HG03342 (cell line): ENCODE data around the gene CXXC5.

Experiments
- ATAC-seq: cut with Tn5 transposase; IDR thresholded peaks from one replicate; pipeline ENCODE4 v1.9.1; 2021; ENCODE audit warnings: mild to moderate bottlenecking, moderate library complexity; ENCODE audit not compliant: unreplicated experiment

CXXC5 gene

DNA sequence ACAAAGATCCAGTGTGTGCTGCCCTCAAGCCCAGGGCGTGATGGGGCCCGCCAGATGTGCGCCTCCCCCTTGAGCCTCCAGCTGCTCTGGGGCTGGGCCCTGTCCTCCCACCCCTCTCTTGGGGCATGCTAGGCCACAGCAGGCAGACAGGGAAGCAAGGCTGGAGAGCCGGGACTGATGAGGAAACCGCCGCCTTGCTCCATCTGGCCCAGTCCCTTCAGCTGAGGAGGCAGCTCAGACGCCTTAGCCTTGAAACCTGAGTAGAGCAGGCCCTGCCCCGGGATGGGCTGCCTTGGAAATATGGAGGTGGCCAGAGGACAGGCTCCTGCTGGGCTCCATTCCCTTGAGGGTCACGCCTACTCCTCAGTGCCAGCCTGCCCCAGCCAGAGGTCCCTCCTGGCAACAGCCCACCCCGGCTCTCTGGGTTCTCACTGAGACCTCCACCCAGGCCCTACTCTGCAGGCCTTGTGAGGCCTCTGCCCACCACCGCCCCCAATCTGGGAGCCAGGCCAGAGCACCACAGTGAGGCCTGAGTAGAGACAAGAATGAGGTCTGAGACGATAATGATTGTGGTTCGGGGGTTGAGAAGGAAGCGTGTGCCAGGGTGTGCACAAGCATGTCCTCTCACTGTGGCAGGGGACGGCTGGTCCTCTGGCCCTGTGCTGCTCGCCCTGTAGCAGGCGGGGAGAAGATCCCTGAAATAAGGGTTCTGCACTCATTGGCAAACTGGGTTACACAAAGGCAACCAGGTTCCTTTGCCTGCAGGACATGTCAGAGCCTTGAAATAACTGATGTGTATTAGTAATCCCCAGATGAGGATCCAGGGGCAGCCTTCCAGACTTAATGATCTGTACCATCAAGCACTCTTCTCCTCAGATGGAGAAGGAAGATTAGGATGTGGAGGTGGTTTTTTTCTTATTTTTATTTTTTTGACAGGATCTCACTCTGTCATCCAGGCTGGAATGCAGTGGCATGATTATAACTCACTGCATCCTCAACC, 30.9 kb downstream of the CXXC5 start:
- no peak for ATAC-seq

DNA sequence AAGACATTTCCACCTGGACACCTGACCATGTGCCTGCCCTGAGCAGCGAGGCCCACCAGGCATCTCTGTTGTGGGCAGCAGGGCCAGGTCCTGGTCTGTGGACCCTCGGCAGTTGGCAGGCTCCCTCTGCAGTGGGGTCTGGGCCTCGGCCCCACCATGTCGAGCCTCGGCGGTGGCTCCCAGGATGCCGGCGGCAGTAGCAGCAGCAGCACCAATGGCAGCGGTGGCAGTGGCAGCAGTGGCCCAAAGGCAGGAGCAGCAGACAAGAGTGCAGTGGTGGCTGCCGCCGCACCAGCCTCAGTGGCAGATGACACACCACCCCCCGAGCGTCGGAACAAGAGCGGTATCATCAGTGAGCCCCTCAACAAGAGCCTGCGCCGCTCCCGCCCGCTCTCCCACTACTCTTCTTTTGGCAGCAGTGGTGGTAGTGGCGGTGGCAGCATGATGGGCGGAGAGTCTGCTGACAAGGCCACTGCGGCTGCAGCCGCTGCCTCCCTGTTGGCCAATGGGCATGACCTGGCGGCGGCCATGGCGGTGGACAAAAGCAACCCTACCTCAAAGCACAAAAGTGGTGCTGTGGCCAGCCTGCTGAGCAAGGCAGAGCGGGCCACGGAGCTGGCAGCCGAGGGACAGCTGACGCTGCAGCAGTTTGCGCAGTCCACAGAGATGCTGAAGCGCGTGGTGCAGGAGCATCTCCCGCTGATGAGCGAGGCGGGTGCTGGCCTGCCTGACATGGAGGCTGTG, 32.4 kb downstream of the CXXC5 start:
- no peak for ATAC-seq

DNA sequence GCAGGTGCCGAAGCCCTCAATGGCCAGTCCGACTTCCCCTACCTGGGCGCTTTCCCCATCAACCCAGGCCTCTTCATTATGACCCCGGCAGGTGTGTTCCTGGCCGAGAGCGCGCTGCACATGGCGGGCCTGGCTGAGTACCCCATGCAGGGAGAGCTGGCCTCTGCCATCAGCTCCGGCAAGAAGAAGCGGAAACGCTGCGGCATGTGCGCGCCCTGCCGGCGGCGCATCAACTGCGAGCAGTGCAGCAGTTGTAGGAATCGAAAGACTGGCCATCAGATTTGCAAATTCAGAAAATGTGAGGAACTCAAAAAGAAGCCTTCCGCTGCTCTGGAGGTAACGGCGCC, 32.9 kb downstream of the CXXC5 start:
- no peak for ATAC-seq

DNA sequence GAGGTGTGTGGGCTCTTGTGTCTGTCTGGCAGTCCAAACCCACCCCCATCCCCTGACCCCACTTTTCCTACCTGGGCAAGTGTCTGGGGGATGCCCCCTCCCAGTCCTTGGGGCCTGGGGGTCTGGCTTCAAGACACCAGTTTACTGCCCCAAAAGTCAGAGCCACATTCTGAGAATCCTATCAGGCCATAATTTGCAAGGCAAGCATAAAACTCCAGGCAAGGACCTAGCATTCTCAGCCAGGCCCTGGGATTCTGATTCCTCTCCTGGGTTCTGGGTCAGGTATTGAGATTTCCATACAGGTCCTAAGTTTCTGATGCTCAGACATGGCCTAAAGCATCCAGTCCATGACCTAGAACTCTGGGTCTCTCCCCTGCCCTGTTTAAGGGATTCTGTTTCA, 33.3 kb downstream of the CXXC5 start:
- ATAC-seq, result no peak

DNA sequence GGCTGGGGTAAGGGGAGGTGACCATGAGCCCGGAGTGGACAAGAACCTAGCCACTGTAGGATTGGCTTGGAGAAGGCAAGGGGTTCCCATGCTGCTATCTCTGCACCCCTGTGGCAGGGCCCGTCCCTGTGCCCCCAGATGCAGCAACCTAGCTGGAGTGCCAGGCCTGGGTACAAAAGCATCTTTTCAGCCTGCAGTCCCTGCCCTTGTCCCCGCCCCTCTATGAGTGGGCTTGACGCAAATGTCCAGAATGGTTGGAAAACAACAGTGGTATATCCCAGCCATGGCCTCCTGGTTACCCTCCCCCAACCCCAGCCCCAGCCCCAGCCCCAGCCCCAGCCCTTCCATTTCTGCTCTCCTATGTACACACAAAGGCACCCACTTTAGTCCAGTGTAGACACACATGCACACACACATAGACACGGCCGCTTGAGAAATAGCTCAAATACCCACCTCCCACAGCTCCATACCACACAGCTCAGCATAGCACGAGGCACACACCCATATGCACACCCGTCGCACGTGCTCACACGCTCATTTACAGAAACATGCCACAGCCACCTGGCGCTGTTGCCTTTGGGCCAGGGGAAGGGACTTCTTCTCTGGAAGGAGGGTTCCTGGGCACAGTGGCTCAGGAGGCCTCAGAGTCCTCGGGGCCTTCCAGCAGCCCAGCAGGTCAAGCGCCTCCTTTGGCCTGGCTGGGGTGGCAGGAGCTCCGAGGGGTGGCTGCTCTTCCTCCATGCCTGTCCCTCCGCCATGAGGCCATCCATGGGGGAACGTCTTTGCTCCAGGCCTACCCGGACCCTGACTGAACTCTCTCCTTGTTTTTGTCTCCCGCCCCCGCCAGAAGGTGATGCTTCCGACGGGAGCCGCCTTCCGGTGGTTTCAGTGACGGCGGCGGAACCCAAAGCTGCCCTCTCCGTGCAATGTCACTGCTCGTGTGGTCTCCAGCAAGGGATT, 34.1 kb downstream of the CXXC5 start:
- no peak for ATAC-seq

DNA sequence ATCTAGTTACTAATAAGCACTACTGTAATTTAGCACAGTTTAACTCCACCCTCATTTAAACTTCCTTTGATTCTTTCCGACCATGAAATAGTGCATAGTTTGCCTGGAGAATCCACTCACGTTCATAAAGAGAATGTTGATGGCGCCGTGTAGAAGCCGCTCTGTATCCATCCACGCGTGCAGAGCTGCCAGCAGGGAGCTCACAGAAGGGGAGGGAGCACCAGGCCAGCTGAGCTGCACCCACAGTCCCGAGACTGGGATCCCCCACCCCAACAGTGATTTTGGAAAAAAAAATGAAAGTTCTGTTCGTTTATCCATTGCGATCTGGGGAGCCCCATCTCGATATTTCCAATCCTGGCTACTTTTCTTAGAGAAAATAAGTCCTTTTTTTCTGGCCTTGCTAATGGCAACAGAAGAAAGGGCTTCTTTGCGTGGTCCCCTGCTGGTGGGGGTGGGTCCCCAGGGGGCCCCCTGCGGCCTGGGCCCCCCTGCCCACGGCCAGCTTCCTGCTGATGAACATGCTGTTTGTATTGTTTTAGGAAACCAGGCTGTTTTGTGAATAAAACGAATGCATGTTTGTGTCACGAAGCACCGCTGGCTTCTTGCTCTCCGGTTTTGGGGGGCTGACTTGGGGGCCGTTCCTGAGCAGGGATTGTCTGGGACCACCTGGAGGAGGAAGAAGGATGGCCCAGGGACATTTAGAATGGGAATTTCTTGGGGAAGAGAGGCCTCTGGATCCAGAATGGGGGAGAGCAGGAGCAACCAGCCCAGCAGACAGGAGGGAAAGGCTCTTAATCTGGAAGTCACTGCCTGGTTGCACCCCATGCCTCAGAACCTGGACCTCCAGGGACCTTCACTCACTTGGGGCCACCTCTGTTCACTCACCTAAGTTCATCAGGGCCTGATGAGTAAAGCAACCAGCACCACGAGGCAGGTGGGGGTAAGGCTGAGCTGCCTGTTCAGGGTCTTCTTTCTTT, 35.4 kb downstream of the CXXC5 start:
- ATAC-seq, result no peak

DNA sequence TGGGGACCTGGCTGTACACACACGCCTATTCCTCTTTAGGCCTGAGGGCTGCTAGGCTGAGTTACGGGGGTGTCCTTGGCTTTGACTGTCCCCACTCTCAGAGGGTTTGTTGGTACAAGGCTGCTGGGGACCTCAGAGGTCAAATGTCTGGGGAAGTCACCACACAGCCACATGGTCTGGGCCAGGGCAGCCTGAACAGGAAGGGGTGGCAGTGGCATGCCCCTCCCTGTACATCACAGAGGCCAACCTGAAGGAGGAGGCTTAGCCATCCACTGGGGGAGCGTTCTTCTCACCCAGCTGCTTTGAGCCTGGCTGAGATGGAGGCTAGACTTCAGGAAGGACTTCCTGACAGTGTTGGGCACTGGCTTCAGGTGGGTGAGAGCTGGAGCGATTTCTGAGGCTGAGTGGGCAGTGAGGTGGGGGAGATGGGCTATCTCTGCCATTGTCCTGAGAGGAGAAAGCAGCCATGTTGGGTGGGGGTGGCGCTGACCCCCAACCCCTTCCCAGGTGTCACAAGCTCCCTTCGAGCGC, 36.3 kb downstream of the CXXC5 start:
- ATAC-seq, result no peak

DNA sequence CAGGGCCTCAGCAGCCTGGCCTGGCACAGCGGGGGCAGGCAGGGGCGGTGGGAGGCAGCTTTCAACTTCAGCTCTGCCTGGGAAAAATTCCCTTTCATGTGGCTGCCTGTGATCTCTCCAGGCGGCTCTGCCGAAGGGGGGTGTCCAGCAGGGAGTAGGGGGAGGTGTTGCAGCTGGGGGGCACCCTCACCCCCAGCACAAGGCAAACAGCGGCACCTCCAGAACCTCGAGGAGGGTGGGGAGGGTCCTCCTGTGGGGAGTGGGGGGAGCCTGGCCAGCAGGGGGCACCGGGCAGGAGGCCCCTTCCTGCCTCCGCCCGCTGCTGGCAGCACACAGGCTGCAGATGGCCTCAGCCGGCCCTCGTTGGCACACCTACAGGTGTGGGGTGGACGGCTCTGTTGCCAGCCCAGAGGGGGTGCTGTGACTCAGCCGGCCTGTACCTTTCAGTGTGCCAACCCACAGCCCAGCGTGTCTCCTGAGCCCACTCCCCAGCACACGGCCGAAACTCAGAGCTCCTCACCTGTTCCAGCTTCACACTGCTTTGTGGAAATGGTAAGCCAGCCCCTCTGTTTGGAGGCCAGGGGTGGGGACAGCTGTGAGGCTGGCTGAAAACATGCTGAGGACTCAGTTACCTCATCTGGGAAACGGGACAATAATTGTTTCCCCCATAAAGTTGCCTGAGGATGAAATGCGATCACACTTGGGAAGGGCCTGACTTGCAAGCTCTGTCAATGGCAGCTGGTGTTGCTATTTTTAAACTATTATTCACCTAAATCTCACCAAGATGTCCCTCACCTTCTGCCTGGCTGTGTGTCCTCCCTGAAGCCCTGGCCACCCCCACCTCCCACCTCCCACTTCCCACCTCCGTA, 37.0 kb downstream of the CXXC5 start:
- ATAC-seq, result no peak

DNA sequence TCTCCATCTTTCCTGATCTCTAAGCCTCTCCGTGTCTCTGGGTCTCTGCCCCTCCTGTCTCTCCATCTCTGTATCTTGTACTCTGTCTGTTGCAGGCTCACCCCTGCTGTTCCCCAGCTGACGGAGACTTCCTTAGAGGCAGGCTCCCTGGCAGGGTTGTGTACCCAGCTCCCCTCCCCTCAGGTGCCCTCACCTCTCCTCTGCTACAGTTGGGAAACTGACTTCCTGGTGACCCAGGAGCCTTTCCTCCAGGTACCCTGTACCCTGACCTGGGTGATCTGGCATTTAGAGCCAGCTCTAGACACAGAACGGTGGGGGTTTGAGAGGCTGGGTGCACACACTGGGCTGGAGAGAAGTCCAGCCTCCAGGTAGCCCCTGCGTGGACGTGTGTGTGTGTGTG, 37.7 kb downstream of the CXXC5 start:
- ATAC-seq, result no peak

DNA sequence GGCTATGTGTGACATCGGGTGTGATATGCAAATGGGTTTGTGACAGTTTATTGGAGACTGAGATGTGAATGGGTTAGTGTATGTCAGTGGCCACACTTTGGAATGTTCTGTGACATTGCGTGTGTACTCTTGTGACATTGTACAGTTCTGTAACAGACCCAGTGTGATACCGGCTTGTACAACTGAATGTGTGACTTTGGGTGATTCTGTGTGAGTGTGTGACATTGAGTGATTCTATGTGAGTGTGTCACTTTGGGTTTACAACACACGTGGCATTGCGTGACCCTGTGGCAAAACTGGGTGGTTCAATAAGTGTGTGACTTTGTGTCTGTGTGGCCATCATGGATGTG, 38.2 kb downstream of the CXXC5 start:
- ATAC-seq, result no peak

DNA sequence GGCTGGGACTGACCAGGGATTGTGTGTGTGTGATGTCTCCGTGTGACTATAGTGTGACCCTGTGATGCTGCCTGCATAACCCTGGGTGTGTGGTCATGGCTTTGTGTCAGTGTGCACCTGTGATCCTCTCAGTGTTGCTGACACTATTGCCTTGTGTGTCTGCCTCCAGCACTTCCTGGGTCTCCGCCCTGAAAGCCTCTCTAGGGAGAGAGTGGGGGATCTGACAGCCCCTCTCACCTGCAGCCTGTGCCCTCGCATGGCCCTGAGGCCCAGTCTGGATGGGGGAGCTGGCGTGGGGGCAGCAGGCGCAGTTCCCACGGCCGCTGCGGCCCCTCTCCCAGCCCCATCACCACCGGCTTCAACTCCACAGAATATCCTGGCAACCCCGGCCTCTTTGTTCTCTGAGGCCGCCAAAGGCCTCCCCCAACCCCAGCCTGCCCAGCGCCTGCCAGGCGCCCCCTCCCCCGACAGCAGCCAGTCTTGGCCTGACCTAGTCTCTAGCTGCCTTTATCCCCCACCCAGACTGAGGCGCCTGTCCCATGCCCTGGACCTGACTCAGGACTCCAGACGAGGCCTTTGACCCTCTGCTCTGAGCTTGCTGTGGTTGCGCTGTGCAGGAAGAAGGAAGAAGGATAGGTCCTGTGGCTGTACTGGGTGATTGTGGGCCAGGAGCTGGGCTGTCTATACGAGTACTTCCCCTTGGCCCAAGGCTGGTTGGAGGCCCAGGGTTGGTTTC, 38.7 kb downstream of the CXXC5 start:
- ATAC-seq, result no peak

DNA sequence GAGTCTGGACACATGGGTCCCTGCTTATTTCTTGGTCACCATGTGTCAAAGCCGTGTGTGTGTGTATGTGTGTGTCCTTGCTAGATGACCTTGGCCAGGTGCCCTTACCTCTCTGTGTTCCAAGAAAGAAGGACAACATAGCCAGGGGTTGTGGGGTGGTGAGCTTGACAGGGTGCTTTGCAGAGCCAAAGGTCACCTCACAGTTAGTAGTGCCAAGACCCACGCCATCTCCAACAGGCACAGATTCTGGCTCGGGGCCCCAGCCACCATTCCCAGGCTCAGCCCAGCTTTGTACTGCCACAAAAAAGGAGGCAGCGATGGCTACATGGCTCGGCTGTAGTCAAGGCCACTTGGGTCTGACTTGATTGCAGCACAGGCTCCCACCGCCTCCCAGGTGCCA, 39.5 kb downstream of the CXXC5 start:
- no peak for ATAC-seq

DNA sequence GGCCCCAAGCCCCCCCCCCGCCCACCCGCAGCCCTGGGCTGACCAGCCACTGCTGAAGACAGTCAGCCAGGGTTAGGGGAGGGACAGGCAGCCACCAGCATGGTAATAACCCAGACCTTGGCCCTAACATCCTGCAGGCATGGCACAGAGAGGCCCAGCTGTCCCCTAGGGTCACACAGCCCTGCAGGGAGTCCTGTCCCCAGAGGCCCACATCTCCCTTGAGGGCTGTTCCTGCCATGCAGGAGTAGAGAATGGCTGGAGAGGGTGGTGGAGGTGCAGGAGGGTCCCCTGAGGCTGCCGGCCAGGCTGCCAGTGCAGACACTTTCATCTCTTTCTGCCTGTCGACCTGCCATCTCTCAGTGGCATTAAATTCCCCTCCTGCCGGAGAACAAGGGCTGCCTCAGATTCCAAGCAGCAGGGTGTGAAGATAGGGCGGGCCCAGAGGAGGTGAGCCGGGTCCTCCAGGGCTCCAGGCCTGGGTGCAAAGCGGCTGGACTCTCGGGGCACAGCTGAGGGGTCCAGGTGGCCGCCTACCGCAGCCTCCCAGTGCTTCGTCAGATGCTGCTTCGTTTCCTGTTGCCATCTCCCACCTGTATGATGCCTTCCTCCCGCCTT, 40.0 kb downstream of the CXXC5 start:
- no peak for ATAC-seq

DNA sequence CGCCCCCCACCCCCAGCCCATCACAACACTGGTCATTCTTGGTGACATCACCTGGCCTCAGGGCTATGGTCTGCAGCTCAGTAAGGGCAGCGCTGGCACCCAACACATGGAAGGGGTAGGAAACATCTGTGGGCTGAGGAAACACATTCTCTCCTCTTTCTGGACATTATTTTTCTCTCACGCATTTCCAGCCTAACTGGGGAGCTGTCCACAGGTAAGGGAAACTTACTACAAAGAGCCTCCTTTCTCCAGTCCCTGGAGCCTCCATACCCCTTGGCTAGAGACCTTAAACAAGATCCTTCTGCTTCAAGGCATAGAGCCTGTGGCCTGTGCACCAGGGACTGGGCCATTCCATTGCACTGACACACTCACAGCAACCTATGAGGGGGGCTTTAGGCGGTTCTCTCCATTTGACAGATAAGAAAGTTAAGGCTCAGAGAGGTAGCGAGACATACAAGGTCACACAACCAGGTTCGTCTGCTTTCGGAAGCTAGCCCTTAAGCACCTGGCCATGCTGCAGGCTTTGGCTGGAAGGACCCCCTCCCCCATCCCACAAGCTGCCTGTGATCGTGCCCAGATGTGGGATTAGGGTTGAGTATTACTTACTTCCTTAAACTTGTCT, 40.7 kb downstream of the CXXC5 start:
- ATAC-seq, result no peak

DNA sequence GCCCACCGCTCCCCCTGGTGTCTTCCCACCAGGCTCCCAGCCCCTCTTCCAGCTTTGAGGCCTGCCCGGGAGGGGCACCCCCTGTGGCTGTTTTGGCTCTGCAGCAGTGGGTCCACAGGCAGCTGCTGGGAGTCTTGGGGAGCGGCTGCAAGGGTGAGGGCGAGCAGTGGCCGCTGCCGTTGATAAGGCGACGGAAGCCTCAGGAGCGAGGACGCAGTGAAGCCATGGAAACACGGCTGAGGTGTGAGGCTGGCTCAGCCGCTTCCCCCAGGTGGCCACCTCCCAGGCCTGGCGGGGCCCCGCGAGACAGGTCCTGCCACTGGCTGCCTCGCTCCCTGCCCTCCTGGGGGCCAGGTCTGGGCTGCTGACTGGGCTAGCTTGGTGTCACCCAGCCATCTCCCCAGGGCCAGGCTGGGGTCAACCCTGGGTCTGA, 41.5 kb downstream of the CXXC5 start:
- ATAC-seq, result no peak

DNA sequence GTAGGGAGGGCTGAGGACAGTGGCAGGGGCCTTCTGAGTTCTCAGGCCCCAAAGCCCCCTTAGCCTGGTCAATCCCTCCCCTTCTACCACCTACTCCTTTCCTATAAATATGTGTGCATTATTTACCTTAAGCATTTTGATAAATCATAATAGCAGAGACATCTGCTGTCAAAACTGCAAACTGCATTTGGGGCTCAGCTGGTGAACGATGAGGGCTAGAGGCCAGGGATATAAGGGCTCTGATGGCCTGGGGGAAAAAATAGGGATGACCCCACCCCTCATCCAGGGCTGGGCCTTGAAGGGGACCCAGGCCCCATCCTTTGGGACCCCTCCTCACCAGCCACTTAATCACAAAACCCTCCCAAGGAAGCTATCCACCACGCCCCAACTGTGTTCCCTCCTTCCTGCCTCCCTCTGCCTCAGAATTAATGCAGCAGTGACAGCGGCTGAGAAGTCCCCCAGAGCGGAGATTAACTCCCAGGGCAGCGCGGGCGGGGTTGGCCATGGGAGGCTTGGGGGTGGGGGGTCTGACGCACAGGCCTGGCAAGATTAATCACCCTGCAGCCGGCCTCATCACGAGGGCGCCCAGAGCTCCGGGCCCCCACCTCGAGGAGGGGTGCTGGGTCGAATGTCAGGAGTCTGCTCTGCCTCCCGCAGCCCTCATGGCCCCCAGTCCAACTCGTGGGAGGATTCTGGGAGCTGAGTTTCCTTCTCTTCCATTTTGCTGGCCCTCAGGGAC, 42.1 kb downstream of the CXXC5 start:
- no peak for ATAC-seq
